SK-N-SH (cell line): ENCODE measurements around the gene SLC47A1.

Experiments used
- ELF1 ChIP-seq: IDR thresholded peaks from 2 replicates; pipeline ENCODE4 v1.4.0; 2012
- EP300 ChIP-seq, 2 experiments: IDR thresholded peaks; 2 replicates each; pipeline versions ENCODE4 v1.4.0 to v1.6.1; 2012; ENCODE audit warnings: borderline replicate concordance in 1 of 2, low read depth in 1 of 2, low read length in 1 of 2
- JUND ChIP-seq: IDR thresholded peaks from 2 replicates; pipeline ENCODE4 v1.4.0; 2012
- MXI1 ChIP-seq: IDR thresholded peaks from 2 replicates; pipeline ENCODE4 v1.6.1; 2012; ENCODE audit warnings: mild to moderate bottlenecking, low read depth, low read length, improper control_type of control experiment
- NFIC ChIP-seq: IDR thresholded peaks from 2 replicates; pipeline ENCODE4 v1.4.0; 2012; ENCODE audit warnings: borderline replicate concordance
- POLR2AphosphoS5 ChIP-seq: IDR thresholded peaks from 2 replicates; pipeline ENCODE4 v1.6.1; 2012; ENCODE audit warnings: low read depth, low read length
- RAD21 ChIP-seq: IDR thresholded peaks from 2 replicates; pipeline ENCODE4 v1.6.1; 2012; ENCODE audit warnings: mild to moderate bottlenecking, low read length
- RXRA ChIP-seq: IDR thresholded peaks from 2 replicates; pipeline ENCODE4 v1.4.0; 2012; ENCODE audit warnings: low read depth, mild to moderate bottlenecking, borderline replicate concordance
- SMC3 ChIP-seq: IDR thresholded peaks from 2 replicates; pipeline ENCODE4 v1.6.1; 2012; ENCODE audit warnings: low read depth, low read length, improper control_type of control experiment
- TAF1 ChIP-seq: IDR thresholded peaks from 2 replicates; pipeline ENCODE4 v1.6.1; 2012; ENCODE audit warnings: low read depth, mild to moderate bottlenecking, low read length, moderate library complexity, borderline replicate concordance
- YY1 ChIP-seq: IDR thresholded peaks from 2 replicates; pipeline ENCODE4 v1.4.0; 2012; ENCODE audit warnings: low read depth, mild to moderate bottlenecking
- TF ChIP-seq, protein P1 (sequence below): fragments of 200-600 bp; sonication (generic); IDR thresholded peaks from 2 replicates; pipeline ENCODE4 v1.6.1; 2017; ENCODE audit warnings: antibody characterized with exemption, mild to moderate bottlenecking, moderate library complexity
- TF ChIP-seq, protein P2 (sequence below): fragments of 150-350 bp; IDR thresholded peaks from 2 replicates; pipeline ENCODE4 v1.6.1; 2017; ENCODE audit warnings: antibody characterized with exemption, low read length, low read depth, borderline replicate concordance

DNA sequence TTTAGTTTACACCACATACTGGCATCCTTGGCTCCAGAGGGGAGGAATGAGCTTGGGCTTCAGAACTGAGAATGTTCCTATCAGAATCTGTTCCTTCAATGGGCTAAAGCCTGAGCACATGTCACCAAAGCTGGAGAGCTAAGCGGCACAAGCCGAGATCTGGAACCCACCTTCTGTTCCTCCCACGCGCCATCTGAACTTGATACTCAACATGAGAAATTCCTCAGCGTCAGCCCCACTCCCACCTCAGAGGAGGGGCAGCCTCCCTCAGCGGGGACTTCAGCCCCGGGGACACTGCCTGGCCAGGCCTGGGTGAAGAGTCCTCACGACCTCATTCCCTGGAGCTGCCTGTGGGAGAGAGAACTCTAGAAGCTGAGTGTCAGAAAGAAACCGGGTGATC, 22.8 kb upstream of the SLC47A1 start:
- TF ChIP-seq POLR2AphosphoS5 (no peak), NFIC (no peak), YY1 (no peak), RXRA (no peak), RAD21 (no peak), EP300 (IDR thresholded peaks at IDR 0.05; ENCODE audit: borderline replicate concordance in 1 of 2, low read depth in 1 of 2, low read length in 1 of 2) (no peak), JUND (no peak), MXI1 (no peak), SMC3 (no peak), ELF1 (no peak), TAF1 (no peak)
- TF ChIP-seq, protein P1, sequence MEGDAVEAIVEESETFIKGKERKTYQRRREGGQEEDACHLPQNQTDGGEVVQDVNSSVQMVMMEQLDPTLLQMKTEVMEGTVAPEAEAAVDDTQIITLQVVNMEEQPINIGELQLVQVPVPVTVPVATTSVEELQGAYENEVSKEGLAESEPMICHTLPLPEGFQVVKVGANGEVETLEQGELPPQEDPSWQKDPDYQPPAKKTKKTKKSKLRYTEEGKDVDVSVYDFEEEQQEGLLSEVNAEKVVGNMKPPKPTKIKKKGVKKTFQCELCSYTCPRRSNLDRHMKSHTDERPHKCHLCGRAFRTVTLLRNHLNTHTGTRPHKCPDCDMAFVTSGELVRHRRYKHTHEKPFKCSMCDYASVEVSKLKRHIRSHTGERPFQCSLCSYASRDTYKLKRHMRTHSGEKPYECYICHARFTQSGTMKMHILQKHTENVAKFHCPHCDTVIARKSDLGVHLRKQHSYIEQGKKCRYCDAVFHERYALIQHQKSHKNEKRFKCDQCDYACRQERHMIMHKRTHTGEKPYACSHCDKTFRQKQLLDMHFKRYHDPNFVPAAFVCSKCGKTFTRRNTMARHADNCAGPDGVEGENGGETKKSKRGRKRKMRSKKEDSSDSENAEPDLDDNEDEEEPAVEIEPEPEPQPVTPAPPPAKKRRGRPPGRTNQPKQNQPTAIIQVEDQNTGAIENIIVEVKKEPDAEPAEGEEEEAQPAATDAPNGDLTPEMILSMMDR = no peak
- TF ChIP-seq, protein P2, sequence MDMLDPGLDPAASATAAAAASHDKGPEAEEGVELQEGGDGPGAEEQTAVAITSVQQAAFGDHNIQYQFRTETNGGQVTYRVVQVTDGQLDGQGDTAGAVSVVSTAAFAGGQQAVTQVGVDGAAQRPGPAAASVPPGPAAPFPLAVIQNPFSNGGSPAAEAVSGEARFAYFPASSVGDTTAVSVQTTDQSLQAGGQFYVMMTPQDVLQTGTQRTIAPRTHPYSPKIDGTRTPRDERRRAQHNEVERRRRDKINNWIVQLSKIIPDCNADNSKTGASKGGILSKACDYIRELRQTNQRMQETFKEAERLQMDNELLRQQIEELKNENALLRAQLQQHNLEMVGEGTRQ = no peak
